ENCODE results near the gene LRP2.

Gene LRP2

GRCh38 chr2:169260246-169260645, 102.1 kb downstream of the LRP2 start:
- Histone ChIP-seq H3K4me1 (ENCODE audit: insufficient read depth, low read length) (no peaks in the 10 kb centered on the region), H3K4me2 (ENCODE audit: insufficient read depth, low read length) (no peak overlapping the region), H3K9me3 (ENCODE audit: insufficient read depth, low read length, severe bottlenecking) (no peaks in the 10 kb centered on the region), H2AFZ (ENCODE audit: low read depth, low read length) (no peak overlapping the region), H3K27ac (ENCODE audit: low read length) (no peak overlapping the region), H4K20me1 (ENCODE audit: insufficient read depth, low read length) (no peaks in the 10 kb centered on the region), H3K79me2 (ENCODE audit: insufficient read depth, low read length) (no peaks in the 10 kb centered on the region), H3K36me3 (ENCODE audit: insufficient read depth, low read length) (no peaks in the 10 kb centered on the region), H3K9ac (ENCODE audit: low read depth, low read length) (no peak overlapping the region), H3K27me3 (ENCODE audit: insufficient read depth, low read length, poor library complexity) (no peaks in the 10 kb centered on the region), H3K4me3 (ENCODE audit: low read depth in 1 of 2, low read length in 2 of 2) (no peak overlapping the region)
- no peak for ATAC-seq (ENCODE audit: insufficient read depth, low read depth)
- TF ChIP-seq EZH2 (IDR thresholded peaks at IDR 0.05; ENCODE audit: borderline replicate concordance, low read depth, low read length, severe bottlenecking) = no peak
- TF ChIP-seq, protein P1, sequence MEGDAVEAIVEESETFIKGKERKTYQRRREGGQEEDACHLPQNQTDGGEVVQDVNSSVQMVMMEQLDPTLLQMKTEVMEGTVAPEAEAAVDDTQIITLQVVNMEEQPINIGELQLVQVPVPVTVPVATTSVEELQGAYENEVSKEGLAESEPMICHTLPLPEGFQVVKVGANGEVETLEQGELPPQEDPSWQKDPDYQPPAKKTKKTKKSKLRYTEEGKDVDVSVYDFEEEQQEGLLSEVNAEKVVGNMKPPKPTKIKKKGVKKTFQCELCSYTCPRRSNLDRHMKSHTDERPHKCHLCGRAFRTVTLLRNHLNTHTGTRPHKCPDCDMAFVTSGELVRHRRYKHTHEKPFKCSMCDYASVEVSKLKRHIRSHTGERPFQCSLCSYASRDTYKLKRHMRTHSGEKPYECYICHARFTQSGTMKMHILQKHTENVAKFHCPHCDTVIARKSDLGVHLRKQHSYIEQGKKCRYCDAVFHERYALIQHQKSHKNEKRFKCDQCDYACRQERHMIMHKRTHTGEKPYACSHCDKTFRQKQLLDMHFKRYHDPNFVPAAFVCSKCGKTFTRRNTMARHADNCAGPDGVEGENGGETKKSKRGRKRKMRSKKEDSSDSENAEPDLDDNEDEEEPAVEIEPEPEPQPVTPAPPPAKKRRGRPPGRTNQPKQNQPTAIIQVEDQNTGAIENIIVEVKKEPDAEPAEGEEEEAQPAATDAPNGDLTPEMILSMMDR (IDR thresholded peaks at IDR 0.05; ENCODE audit: borderline replicate concordance, extremely low read depth, low read length, poor library complexity, severe bottlenecking) = no peak
- no peak for DNase-seq

- TF ChIP-seq EZH2 (IDR thresholded peaks at IDR 0.05; ENCODE audit: borderline replicate concordance, low read depth, low read length, severe bottlenecking) = no peak
- TF ChIP-seq, protein P1 (IDR thresholded peaks at IDR 0.05; ENCODE audit: borderline replicate concordance, extremely low read depth, low read length, poor library complexity, severe bottlenecking) = no peak
- H3K27ac ChIP-seq (ENCODE audit: low read length) = no peak overlapping the region
- H3K4me3 ChIP-seq (ENCODE audit: low read depth in 1 of 2, low read length in 2 of 2) = no peak overlapping the region
- H3K79me2 ChIP-seq (ENCODE audit: insufficient read depth, low read length) = no peaks in the 10 kb centered on the region
- no peak overlapping the region for H3K9ac ChIP-seq (ENCODE audit: low read depth, low read length)
- DNase-seq = no peak
- H3K4me1 ChIP-seq (ENCODE audit: insufficient read depth, low read length) = no peaks in the 10 kb centered on the region
- H3K4me2 ChIP-seq (ENCODE audit: insufficient read depth, low read length) = no peak overlapping the region
- H4K20me1 ChIP-seq (ENCODE audit: insufficient read depth, low read length) = no peaks in the 10 kb centered on the region
- H3K36me3 ChIP-seq (ENCODE audit: insufficient read depth, low read length) = no peaks in the 10 kb centered on the region
- no peaks in the 10 kb centered on the region for H3K27me3 ChIP-seq (ENCODE audit: insufficient read depth, low read length, poor library complexity)
- H2AFZ ChIP-seq (ENCODE audit: low read depth, low read length) = no peak overlapping the region
- no peaks in the 10 kb centered on the region for H3K9me3 ChIP-seq (ENCODE audit: insufficient read depth, low read length, severe bottlenecking)
- no peak for ATAC-seq (ENCODE audit: insufficient read depth, low read depth)
Observed at GRCh38 chr2:169259402-169259801, 102.9 kb downstream of the LRP2 start.

- no peak overlapping the region for H3K4me2 ChIP-seq (ENCODE audit: insufficient read depth, low read length)
- TF ChIP-seq, protein P1 (IDR thresholded peaks at IDR 0.05; ENCODE audit: borderline replicate concordance, extremely low read depth, low read length, poor library complexity, severe bottlenecking) = no peak
- H3K9ac ChIP-seq (ENCODE audit: low read depth, low read length) = no peak overlapping the region
Observed at GRCh38 chr2:169258045-169258601, 104.2 kb downstream of the LRP2 start.

DNA sequence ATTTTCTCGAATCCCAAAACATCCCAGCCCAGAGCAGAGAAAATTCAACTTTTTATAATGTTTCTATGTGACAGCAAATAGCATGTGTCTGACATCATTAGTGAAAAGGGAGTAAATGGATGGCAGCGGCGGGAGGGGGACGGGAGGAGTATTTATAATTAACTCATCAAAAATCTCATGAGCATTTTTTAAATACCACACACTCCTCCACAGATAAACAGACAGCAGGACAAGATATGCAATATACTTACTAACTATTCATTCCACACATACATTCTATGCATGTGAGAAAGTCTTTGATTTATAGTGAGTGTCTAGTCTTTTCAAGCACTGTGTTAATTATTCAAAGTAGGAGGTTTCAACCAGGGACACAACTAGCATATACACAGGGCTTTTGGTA, 107.6 kb downstream of the LRP2 start:
- DNase-seq (no peak), ATAC-seq (ENCODE audit: insufficient read depth, low read depth) (no peak)
- Histone ChIP-seq H2AFZ (ENCODE audit: low read depth, low read length) (no peak overlapping the region), H3K9me3 (ENCODE audit: insufficient read depth, low read length, severe bottlenecking) (no peaks in the 10 kb centered on the region), H3K36me3 (ENCODE audit: insufficient read depth, low read length) (no peaks in the 10 kb centered on the region), H3K79me2 (ENCODE audit: insufficient read depth, low read length) (no peaks in the 10 kb centered on the region), H3K27ac (ENCODE audit: low read length) (no peak overlapping the region), H3K4me2 (ENCODE audit: insufficient read depth, low read length) (no peak overlapping the region), H3K4me1 (ENCODE audit: insufficient read depth, low read length) (no peaks in the 10 kb centered on the region), H4K20me1 (ENCODE audit: insufficient read depth, low read length) (no peaks in the 10 kb centered on the region), H3K27me3 (ENCODE audit: insufficient read depth, low read length, poor library complexity) (no peaks in the 10 kb centered on the region), H3K9ac (ENCODE audit: low read depth, low read length) (no peak overlapping the region), H3K4me3 (ENCODE audit: low read depth in 1 of 2, low read length in 2 of 2) (no peak overlapping the region)
- no peak for TF ChIP-seq EZH2 (IDR thresholded peaks at IDR 0.05; ENCODE audit: borderline replicate concordance, low read depth, low read length, severe bottlenecking)
- TF ChIP-seq, protein P1 (IDR thresholded peaks at IDR 0.05; ENCODE audit: borderline replicate concordance, extremely low read depth, low read length, poor library complexity, severe bottlenecking) = no peak

More at GRCh38 chr2:169258045-169258601, 104.2 kb downstream of the LRP2 start:
- H3K36me3 ChIP-seq (ENCODE audit: insufficient read depth, low read length) = no peaks in the 10 kb centered on the region
- H2AFZ ChIP-seq (ENCODE audit: low read depth, low read length) = no peak overlapping the region
- no peak overlapping the region for H3K27ac ChIP-seq (ENCODE audit: low read length)
- H3K79me2 ChIP-seq (ENCODE audit: insufficient read depth, low read length) = no peaks in the 10 kb centered on the region
- ATAC-seq (ENCODE audit: insufficient read depth, low read depth) (no peak), DNase-seq (no peak)
- H3K9me3 ChIP-seq (ENCODE audit: insufficient read depth, low read length, severe bottlenecking) = no peaks in the 10 kb centered on the region
- no peak overlapping the region for H3K4me3 ChIP-seq (ENCODE audit: low read depth in 1 of 2, low read length in 2 of 2)
- H4K20me1 ChIP-seq (ENCODE audit: insufficient read depth, low read length) = no peaks in the 10 kb centered on the region
- H3K4me1 ChIP-seq (ENCODE audit: insufficient read depth, low read length) = no peaks in the 10 kb centered on the region
- H3K27me3 ChIP-seq (ENCODE audit: insufficient read depth, low read length, poor library complexity) = no peaks in the 10 kb centered on the region

Data from DND-41 (cell line).